GM12865 (cell line): ENCODE results near the gene OR10G6.

Source experiments
- DNase-seq: peaks from one replicate; pipeline ENCODE4 v3.0.0; 2010; ENCODE audit warnings: low read depth
- H3K4me3 ChIP-seq: 2 replicates; pipeline ENCODE4 v1.5.1; 2011; ENCODE audit warnings: mild to moderate bottlenecking, low read depth, low read length, control low read depth
- CTCF ChIP-seq: IDR thresholded peaks from 2 replicates; pipeline ENCODE4 v1.5.1; 2011; ENCODE audit warnings: low read length, control low read depth, low read depth, inconsistent platforms; ENCODE audit not compliant: insufficient read depth; ENCODE audit errors: missing control alignments

OR10G6 gene

GRCh38 chr11:123979311-123979710 is 15.7 kb downstream of the OR10G6 start:
- H3K4me3 ChIP-seq, result no peak overlapping the region
- DNase-seq, result no peak
- no peak for TF ChIP-seq CTCF

GRCh38 chr11:123977731-123978347 is 17.1 kb downstream of the OR10G6 start, which contains the start of gene OR10S1:
Gene OR10S1 (minus strand): TSS chr11:123977781. CDS start chr11:123977664, 117 bp downstream.
- DNase-seq, result no peak
- TF ChIP-seq CTCF, result no peak
- no peak within 1 kb of the TSS for H3K4me3 ChIP-seq

- TF ChIP-seq CTCF, result no peak
- H3K4me3 ChIP-seq, result no peak overlapping the region
Observed at GRCh38 chr11:123976770-123977560, 18.0 kb downstream of the OR10G6 start.

GRCh38 chr11:123973816-123974215 is 21.1 kb downstream of the OR10G6 start:
- H3K4me3 ChIP-seq, result no peak overlapping the region
- TF ChIP-seq CTCF, result no peak
- no peak for DNase-seq

More at GRCh38 chr11:123976770-123977560, 18.0 kb downstream of the OR10G6 start:
- no peak for DNase-seq

DNA sequence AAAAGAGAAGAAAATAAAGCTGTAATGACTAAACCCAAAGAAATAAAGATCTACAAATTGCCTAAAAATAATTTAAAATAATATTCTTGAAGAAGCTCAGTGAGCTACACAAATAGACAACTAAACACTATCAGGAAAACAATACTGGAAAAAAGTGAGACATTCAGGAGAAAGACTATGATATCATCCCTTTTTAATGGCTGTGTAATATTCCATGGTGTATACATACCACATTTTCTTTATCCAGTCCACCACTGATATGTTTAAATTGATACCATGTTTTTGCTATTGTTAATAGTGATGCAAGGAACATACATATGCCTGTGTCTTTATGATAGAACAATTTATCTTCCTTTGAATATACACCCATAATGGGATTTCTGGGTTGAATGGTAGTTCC is 38.2 kb downstream of the OR10G6 start:
- TF ChIP-seq CTCF, result no peak
- no peak for DNase-seq

GRCh38 chr11:123945132-123945531 is 49.8 kb downstream of the OR10G6 start:
- no peak for DNase-seq
- H3K4me3 ChIP-seq, result no peak overlapping the region
- no peak for TF ChIP-seq CTCF

More for the DNA sequence above, 38.2 kb downstream of the OR10G6 start:
- H3K4me3 ChIP-seq, result no peak overlapping the region
